PC-9 (cell line): ENCODE results near the gene IFT81. TPM values are rescaled to one million over a fixed set of nuclear protein-coding genes. Genes with fewer than 3 reads are reported as not detected.

Experiments
- BruUV-seq: library from RNA; stranded (reverse); fragments of 400-500 nt; replicated peaks from 2 replicates; lab custom pipeline; 2021; lab: Mats Ljungman, UMichigan
- CTCF ChIA-PET: fragments of 300-600 bp; sonication (Branson Sonifier 250); formaldehyde crosslinking; loops from one replicate; lab custom pipeline; 2022; ENCODE audit warnings: antibody characterized with exemption; lab: Charles Lee
- POLR2A ChIA-PET: fragments of 300-600 bp; sonication (Branson Sonifier 250); formaldehyde crosslinking; loops from one replicate; lab custom pipeline; 2022; ENCODE audit warnings: antibody characterized with exemption; ENCODE audit not compliant: unreplicated experiment; lab: Charles Lee
- DNase-seq, 2 experiments: peaks; one replicate each; pipeline versions ENCODE4 v3.0.0 to v3.0.0-alpha.2; 2015 to 2022; ENCODE audit warnings: mixed read lengths in 1 of 2
- H2AFZ ChIP-seq: fragments of 200-600 bp; sonication (generic); 2 replicates; pipeline ENCODE4 v1.8.1; 2017; ENCODE audit warnings: antibody characterized with exemption
- H3F3A ChIP-seq: fragments of 200-600 bp; sonication (generic); 2 replicates; pipeline ENCODE4 v1.8.1; 2017; ENCODE audit warnings: antibody characterized with exemption, mild to moderate bottlenecking, low read depth; ENCODE audit not compliant: insufficient read depth
- H3K27ac ChIP-seq: fragments of 200-600 bp; sonication (generic); 2 replicates; pipeline ENCODE4 v1.6.1; 2016; ENCODE audit warnings: mixed run types
- H3K27me3 ChIP-seq: fragments of 200-600 bp; sonication (generic); 2 replicates; pipeline ENCODE4 v1.6.1; 2016; ENCODE audit warnings: low read depth, mixed run types; ENCODE audit not compliant: insufficient read depth
- H3K36me3 ChIP-seq: fragments of 200-600 bp; sonication (generic); 2 replicates; pipeline ENCODE4 v1.6.1; 2016; ENCODE audit warnings: low read depth, mixed run types
- H3K4me1 ChIP-seq: fragments of 200-600 bp; sonication (generic); replicated peaks from 2 replicates; pipeline ENCODE4 v1.6.1; 2016; ENCODE audit warnings: mixed run types; ENCODE audit not compliant: insufficient read depth
- H3K4me2 ChIP-seq: fragments of 200-600 bp; sonication (generic); 2 replicates; pipeline ENCODE4 v1.6.1; 2017; ENCODE audit warnings: mixed run types
- H3K4me3 ChIP-seq: fragments of 200-600 bp; sonication (generic); 2 replicates; pipeline ENCODE4 v1.6.1; 2016; ENCODE audit warnings: mixed run types
- H3K79me2 ChIP-seq: fragments of 200-600 bp; sonication (generic); 2 replicates; pipeline ENCODE4 v1.6.1; 2017; ENCODE audit warnings: low read depth, mixed run types
- H3K9me2 ChIP-seq: fragments of 200-600 bp; sonication (generic); 2 replicates; pipeline ENCODE4 v1.8.1; 2017; ENCODE audit warnings: mild to moderate bottlenecking; ENCODE audit not compliant: insufficient read depth
- H3K9me3 ChIP-seq: fragments of 200-600 bp; sonication (generic); 2 replicates; pipeline ENCODE4 v1.8.1; 2016; ENCODE audit warnings: low read depth; ENCODE audit not compliant: insufficient read depth
- H4K20me1 ChIP-seq: fragments of 200-600 bp; sonication (generic); 2 replicates; pipeline ENCODE4 v1.8.1; 2017; ENCODE audit not compliant: insufficient read depth
- CTCF ChIP-seq: fragments of 200-600 bp; sonication (generic); conservative IDR thresholded peaks from 2 replicates; pipeline ENCODE4 v1.6.1; 2017; ENCODE audit warnings: mixed run types, antibody characterized with exemption, mild to moderate bottlenecking, moderate library complexity
- EZH2 ChIP-seq: fragments of 200-600 bp; sonication (generic); IDR thresholded peaks from 2 replicates; pipeline ENCODE4 v1.8.0; 2017; ENCODE audit warnings: antibody characterized with exemption, low read depth
- intact Hi-C: fragments of 100-400 bp; cut with micrococcal nuclease; formaldehyde crosslinking; loops from one replicate; pipeline ENCODE4 v1.10.0; 2022; ENCODE audit not compliant: unreplicated experiment
- total RNA-seq: library from RNA; stranded (reverse); gene quantifications from 2 replicates; pipeline ENCODE4 v1.2.3, GENCODE V29; 2021

IFT81 gene
- total RNA-seq, 1 experiment from 2014 or later = 19.3 TPM

GRCh38 chr12:110149086-110149660 is 25.0 kb downstream of the IFT81 start:
- POLR2A ChIA-PET = no interaction called here
- no peak overlapping the region for H3K4me3 ChIP-seq
- intact Hi-C loops = no loop called here

GRCh38 chr12:110156766-110157165 is 32.6 kb downstream of the IFT81 start:
- ChIA-PET CTCF (no interaction called here), POLR2A (no interaction called here)
- Histone ChIP-seq H3K27me3 (no peaks in the 10 kb centered on the region), H3F3A (0 out of 2 replicates have a peak, but pooled peaks cover 3% of the 10 kb centered on the region), H3K9me2 (no peaks in the 10 kb centered on the region), H2AFZ (no peak overlapping the region), H3K27ac (no peak overlapping the region), H4K20me1 (no peaks in the 10 kb centered on the region), H3K9me3 (no peaks in the 10 kb centered on the region), H3K79me2 (no peaks in the 10 kb centered on the region), H3K36me3 (peaks cover 16% of the 10 kb centered on the region), H3K4me1 (no peaks in the 10 kb centered on the region), H3K4me2 (no peak overlapping the region), H3K4me3 (no peak overlapping the region)
- no peak for DNase-seq
- intact Hi-C loops = no loop called here
- no TSS peak for BruUV-seq
- TF ChIP-seq CTCF (no peak), EZH2 (no peak)

More at GRCh38 chr12:110149086-110149660, 25.0 kb downstream of the IFT81 start:
- Histone ChIP-seq H3K9me2 (no peaks in the 10 kb centered on the region), H3K9me3 (no peaks in the 10 kb centered on the region), H3F3A (no peaks in the 10 kb centered on the region), H3K4me1 (no peaks in the 10 kb centered on the region), H3K79me2 (no peaks in the 10 kb centered on the region), H3K4me2 (no peak overlapping the region), H4K20me1 (no peaks in the 10 kb centered on the region), H3K27ac (no peak overlapping the region), H2AFZ (no peak overlapping the region), H3K36me3 (peaks cover 12% of the 10 kb centered on the region), H3K27me3 (no peaks in the 10 kb centered on the region)
- CTCF ChIA-PET = no interaction called here
- DNase-seq = no peak
- BruUV-seq = no TSS peak
- no peak for TF ChIP-seq CTCF
- no peak for TF ChIP-seq EZH2

- Histone ChIP-seq H3K4me2 (no peak overlapping the region), H3K9me2 (no peaks in the 10 kb centered on the region), H3F3A (0 out of 2 replicates have a peak, but pooled peaks cover 5% of the 10 kb centered on the region), H2AFZ (no peak overlapping the region), H3K27ac (no peak overlapping the region), H3K4me1 (no peaks in the 10 kb centered on the region), H3K27me3 (no peaks in the 10 kb centered on the region), H3K36me3 (peaks cover 12% of the 10 kb centered on the region; the same call in 1 of the 2 replicates), H4K20me1 (no peaks in the 10 kb centered on the region), H3K79me2 (no peaks in the 10 kb centered on the region), H3K4me3 (no peak overlapping the region), H3K9me3 (no peaks in the 10 kb centered on the region)
- intact Hi-C loops = no loop called here
- CTCF ChIA-PET = no interaction called here
- no TSS peak for BruUV-seq
- POLR2A ChIA-PET = no interaction called here
- TF ChIP-seq CTCF (no peak), EZH2 (no peak)
- no peak for DNase-seq
Observed at GRCh38 chr12:110157539-110157938, 33.4 kb downstream of the IFT81 start.
